ENCODE results near the gene TNFAIP8L3.

The TNFAIP8L3 gene

DNA sequence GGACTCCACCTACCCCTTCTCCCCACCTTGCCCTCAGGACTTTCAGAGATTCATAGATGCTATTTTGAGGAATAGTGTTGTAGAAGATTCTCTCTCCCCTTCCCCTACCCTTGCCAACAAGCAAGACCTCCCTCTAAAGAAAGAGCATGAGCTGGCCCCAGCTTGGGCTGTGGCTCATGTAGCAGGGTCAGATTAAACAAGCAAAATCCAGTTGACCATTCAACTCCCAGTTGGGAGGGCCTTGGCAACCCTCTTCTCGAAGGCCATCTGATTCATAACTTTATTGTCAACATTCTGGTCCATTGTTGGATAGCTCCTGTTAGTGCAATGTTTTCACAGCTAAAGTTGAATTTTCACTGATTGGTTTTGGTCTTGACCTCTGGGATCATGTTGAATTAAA lies 41.1 kb downstream of the TNFAIP8L3 start:
- H3K4me1 ChIP-seq (ENCODE audit: low read length): no peaks in the 10 kb centered on the region
- no peaks in the 10 kb centered on the region for H4K20me1 ChIP-seq (ENCODE audit: insufficient read depth, low read length)
- H3K9me2 ChIP-seq (replicated peaks; ENCODE audit: insufficient read depth, low read length): no peaks in the 10 kb centered on the region
- TF ChIP-seq EZH2phosphoT487 (IDR thresholded peaks at IDR 0.05; ENCODE audit: low read length) (no peak), EZH2 (optimal IDR thresholded peaks at IDR 0.05; ENCODE audit: low read depth, low read length) (no peak)
- TF ChIP-seq, protein P1, sequence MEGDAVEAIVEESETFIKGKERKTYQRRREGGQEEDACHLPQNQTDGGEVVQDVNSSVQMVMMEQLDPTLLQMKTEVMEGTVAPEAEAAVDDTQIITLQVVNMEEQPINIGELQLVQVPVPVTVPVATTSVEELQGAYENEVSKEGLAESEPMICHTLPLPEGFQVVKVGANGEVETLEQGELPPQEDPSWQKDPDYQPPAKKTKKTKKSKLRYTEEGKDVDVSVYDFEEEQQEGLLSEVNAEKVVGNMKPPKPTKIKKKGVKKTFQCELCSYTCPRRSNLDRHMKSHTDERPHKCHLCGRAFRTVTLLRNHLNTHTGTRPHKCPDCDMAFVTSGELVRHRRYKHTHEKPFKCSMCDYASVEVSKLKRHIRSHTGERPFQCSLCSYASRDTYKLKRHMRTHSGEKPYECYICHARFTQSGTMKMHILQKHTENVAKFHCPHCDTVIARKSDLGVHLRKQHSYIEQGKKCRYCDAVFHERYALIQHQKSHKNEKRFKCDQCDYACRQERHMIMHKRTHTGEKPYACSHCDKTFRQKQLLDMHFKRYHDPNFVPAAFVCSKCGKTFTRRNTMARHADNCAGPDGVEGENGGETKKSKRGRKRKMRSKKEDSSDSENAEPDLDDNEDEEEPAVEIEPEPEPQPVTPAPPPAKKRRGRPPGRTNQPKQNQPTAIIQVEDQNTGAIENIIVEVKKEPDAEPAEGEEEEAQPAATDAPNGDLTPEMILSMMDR (IDR thresholded peaks at IDR 0.05; ENCODE audit: low read length): no peak
- H3K9me3 ChIP-seq (replicated peaks; ENCODE audit: insufficient read depth, low read length): no peaks in the 10 kb centered on the region
- no peaks in the 10 kb centered on the region for H3K27me3 ChIP-seq (replicated peaks; ENCODE audit: insufficient read depth, low read length)
- H3K9ac ChIP-seq (ENCODE audit: low read length): no peak overlapping the region
- H3K79me2 ChIP-seq (ENCODE audit: low read length): no peaks in the 10 kb centered on the region
- no peak for DNase-seq
- H3K4me3 ChIP-seq (ENCODE audit: low read length): no peak overlapping the region
- no peak overlapping the region for H2AFZ ChIP-seq (ENCODE audit: low read length)
- H3K4me2 ChIP-seq (ENCODE audit: low read depth, low read length): no peak overlapping the region
- no peak overlapping the region for H3K27ac ChIP-seq (ENCODE audit: low read length)
- no peaks in the 10 kb centered on the region for H3K36me3 ChIP-seq (replicated peaks; ENCODE audit: insufficient read depth, low read length)
- H3F3A ChIP-seq (ENCODE audit: insufficient read depth, low read length): no peaks in the 10 kb centered on the region

DNA sequence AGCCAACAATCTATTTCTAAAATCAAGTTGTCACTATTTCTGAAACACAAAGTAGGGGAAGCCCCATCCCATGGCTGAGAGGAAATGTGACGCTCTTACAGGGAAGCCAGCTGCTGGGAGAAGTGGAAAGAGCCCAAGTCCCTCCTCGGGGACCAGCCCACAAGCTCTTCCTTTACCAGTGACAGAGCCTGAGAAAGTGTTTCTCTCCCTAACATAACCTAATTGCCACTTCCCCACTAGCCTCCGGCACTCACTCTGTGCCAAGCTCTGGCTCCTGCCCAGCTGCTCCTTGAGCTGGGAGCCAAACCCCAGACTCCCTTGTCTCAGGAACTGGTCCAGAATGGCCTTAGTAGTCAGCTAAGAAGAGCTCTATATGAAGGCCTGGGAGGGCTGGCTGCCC lies 42.9 kb downstream of the TNFAIP8L3 start:
- H3K4me1 ChIP-seq (ENCODE audit: low read length): no peaks in the 10 kb centered on the region
- no peak overlapping the region for H3K4me3 ChIP-seq (ENCODE audit: low read length)
- H3K9me3 ChIP-seq (replicated peaks; ENCODE audit: insufficient read depth, low read length): no peaks in the 10 kb centered on the region
- no peak overlapping the region for H3K9ac ChIP-seq (ENCODE audit: low read length)
- H3K79me2 ChIP-seq (ENCODE audit: low read length): no peaks in the 10 kb centered on the region
- H4K20me1 ChIP-seq (ENCODE audit: insufficient read depth, low read length): no peaks in the 10 kb centered on the region
- H3K27ac ChIP-seq (ENCODE audit: low read length): no peak overlapping the region
- no peak overlapping the region for H3K4me2 ChIP-seq (ENCODE audit: low read depth, low read length)
- no peaks in the 10 kb centered on the region for H3K27me3 ChIP-seq (replicated peaks; ENCODE audit: insufficient read depth, low read length)
- no peaks in the 10 kb centered on the region for H3F3A ChIP-seq (ENCODE audit: insufficient read depth, low read length)
- TF ChIP-seq EZH2phosphoT487 (IDR thresholded peaks at IDR 0.05; ENCODE audit: low read length) (no peak), EZH2 (optimal IDR thresholded peaks at IDR 0.05; ENCODE audit: low read depth, low read length) (no peak)
- no peak for DNase-seq
- no peak overlapping the region for H2AFZ ChIP-seq (ENCODE audit: low read length)
- no peaks in the 10 kb centered on the region for H3K9me2 ChIP-seq (replicated peaks; ENCODE audit: insufficient read depth, low read length)
- no peaks in the 10 kb centered on the region for H3K36me3 ChIP-seq (replicated peaks; ENCODE audit: insufficient read depth, low read length)

DNA sequence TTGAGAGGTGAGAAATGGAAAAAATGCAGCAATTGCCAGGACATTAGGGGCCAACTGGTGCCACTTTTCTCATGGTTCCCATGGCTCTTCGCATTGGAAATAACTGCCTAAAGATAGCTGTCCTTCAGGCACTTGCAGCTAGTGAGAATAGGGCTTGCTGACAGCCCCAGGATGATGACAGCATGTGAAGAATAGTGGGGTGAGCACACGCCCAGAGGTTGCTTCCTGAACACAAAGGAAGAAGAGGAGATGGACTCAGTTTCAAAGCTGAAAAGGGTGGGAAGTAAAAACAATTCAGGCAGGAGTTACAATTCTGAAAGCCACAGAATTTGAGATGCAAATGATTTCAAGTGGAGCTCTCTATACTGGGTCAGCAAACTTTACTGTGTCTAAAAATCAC lies 45.6 kb downstream of the TNFAIP8L3 start:
- Histone ChIP-seq H3K79me2 (ENCODE audit: low read length) (no peaks in the 10 kb centered on the region), H3K4me1 (ENCODE audit: low read length) (no peaks in the 10 kb centered on the region), H3K36me3 (replicated peaks; ENCODE audit: insufficient read depth, low read length) (no peaks in the 10 kb centered on the region), H2AFZ (ENCODE audit: low read length) (no peak overlapping the region), H3K27ac (ENCODE audit: low read length) (no peak overlapping the region), H3K27me3 (replicated peaks; ENCODE audit: insufficient read depth, low read length) (no peaks in the 10 kb centered on the region), H3F3A (ENCODE audit: insufficient read depth, low read length) (no peaks in the 10 kb centered on the region), H3K9me3 (replicated peaks; ENCODE audit: insufficient read depth, low read length) (no peaks in the 10 kb centered on the region), H4K20me1 (ENCODE audit: insufficient read depth, low read length) (no peaks in the 10 kb centered on the region), H3K4me3 (ENCODE audit: low read length) (no peak overlapping the region), H3K9ac (ENCODE audit: low read length) (no peak overlapping the region), H3K4me2 (ENCODE audit: low read depth, low read length) (no peak overlapping the region), H3K9me2 (replicated peaks; ENCODE audit: insufficient read depth, low read length) (no peaks in the 10 kb centered on the region)
- TF ChIP-seq EZH2 (optimal IDR thresholded peaks at IDR 0.05; ENCODE audit: low read depth, low read length) (no peak), EZH2phosphoT487 (IDR thresholded peaks at IDR 0.05; ENCODE audit: low read length) (no peak)
- TF ChIP-seq, protein P1 (IDR thresholded peaks at IDR 0.05; ENCODE audit: low read length): no peak
- DNase-seq: no peak

DNA sequence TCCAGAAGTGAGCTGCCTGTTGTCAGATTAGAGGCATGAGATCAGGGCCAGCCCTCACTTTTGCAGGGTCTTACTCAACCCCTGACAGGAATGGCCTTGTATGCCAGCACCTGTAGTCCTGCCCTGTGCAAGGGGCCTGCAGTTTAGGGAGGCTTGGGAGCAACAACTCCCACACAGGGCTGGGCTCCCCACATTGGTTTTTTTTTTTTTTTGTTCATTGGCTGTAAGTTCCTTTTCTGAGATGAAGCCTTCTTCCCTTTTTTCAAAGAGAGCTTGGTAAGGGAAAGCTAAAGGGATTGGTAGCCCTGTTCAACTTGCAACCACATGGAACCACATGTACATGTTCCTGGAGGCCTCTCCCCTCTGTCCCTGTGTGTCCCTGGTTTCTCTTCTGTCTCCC lies 46.4 kb downstream of the TNFAIP8L3 start:
- Histone ChIP-seq H3K27ac (ENCODE audit: low read length) (no peak overlapping the region), H3K9ac (ENCODE audit: low read length) (no peak overlapping the region), H3F3A (ENCODE audit: insufficient read depth, low read length) (no peaks in the 10 kb centered on the region), H3K79me2 (ENCODE audit: low read length) (no peaks in the 10 kb centered on the region), H3K4me2 (ENCODE audit: low read depth, low read length) (no peak overlapping the region), H2AFZ (ENCODE audit: low read length) (no peak overlapping the region), H3K9me2 (replicated peaks; ENCODE audit: insufficient read depth, low read length) (no peaks in the 10 kb centered on the region), H3K27me3 (replicated peaks; ENCODE audit: insufficient read depth, low read length) (no peaks in the 10 kb centered on the region), H3K4me1 (ENCODE audit: low read length) (no peaks in the 10 kb centered on the region), H3K36me3 (replicated peaks; ENCODE audit: insufficient read depth, low read length) (no peaks in the 10 kb centered on the region), H4K20me1 (ENCODE audit: insufficient read depth, low read length) (no peaks in the 10 kb centered on the region), H3K4me3 (ENCODE audit: low read length) (no peak overlapping the region), H3K9me3 (replicated peaks; ENCODE audit: insufficient read depth, low read length) (no peaks in the 10 kb centered on the region)
- DNase-seq: no peak
- TF ChIP-seq, protein P1 (IDR thresholded peaks at IDR 0.05; ENCODE audit: low read length): no peak
- no peak for TF ChIP-seq EZH2 (optimal IDR thresholded peaks at IDR 0.05; ENCODE audit: low read depth, low read length)
- TF ChIP-seq EZH2phosphoT487 (IDR thresholded peaks at IDR 0.05; ENCODE audit: low read length): no peak

Measured in MM.1S (cell line).